ENCODE measurements around the gene GOLT1A.

GOLT1A gene

GRCh38 chr1:204230211-204230610 lies 16.4 kb upstream of the GOLT1A start:
- H3K27ac Mint-ChIP-seq = no peak overlapping the region
- no peak for ATAC-seq
- no peaks in the 10 kb centered on the region for H3K36me3 Mint-ChIP-seq
- H3K27me3 Mint-ChIP-seq = peaks cover 8% of the 10 kb centered on the region
- H3K4me1 Mint-ChIP-seq = no peaks in the 10 kb centered on the region
- H3K9me3 Mint-ChIP-seq = no peaks in the 10 kb centered on the region
- no peak overlapping the region for H3K4me3 Mint-ChIP-seq

DNA sequence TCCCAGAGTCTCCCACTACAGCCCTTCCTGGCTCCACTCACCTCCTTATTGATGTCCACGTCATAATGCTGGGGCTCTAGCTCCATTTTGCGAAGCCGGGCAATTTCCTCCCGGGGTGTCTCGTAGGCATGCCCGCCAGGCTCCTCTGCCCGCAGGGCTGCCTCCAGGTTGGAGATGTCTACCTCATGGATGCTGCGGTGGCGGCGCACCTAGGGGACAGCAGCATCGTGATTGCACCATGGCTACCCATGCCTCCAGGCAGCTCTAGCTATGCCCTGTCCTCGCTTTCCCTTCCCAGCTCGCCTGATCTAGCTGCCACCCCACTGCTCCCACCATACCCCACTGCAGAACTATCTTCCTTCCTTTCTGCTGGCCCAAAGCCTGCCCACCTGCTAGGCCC lies 15.1 kb upstream of the GOLT1A start:
- Mint-ChIP-seq H3K4me3 (no peak overlapping the region), H3K27me3 (peaks cover 8% of the 10 kb centered on the region), H3K4me1 (no peaks in the 10 kb centered on the region), H3K36me3 (no peaks in the 10 kb centered on the region), H3K9me3 (no peaks in the 10 kb centered on the region), H3K27ac (no peak overlapping the region)
- ATAC-seq = no peak

GRCh38 chr1:204227996-204228785 lies 14.4 kb upstream of the GOLT1A start:
- no peaks in the 10 kb centered on the region for H3K9me3 Mint-ChIP-seq
- ATAC-seq = no peak
- no peaks in the 10 kb centered on the region for H3K36me3 Mint-ChIP-seq
- H3K27ac Mint-ChIP-seq = no peak overlapping the region
- H3K27me3 Mint-ChIP-seq = peaks cover 9% of the 10 kb centered on the region
- no peaks in the 10 kb centered on the region for H3K4me1 Mint-ChIP-seq
- no peak overlapping the region for H3K4me3 Mint-ChIP-seq

- ATAC-seq = no peak
- Mint-ChIP-seq H3K4me3 (no peak overlapping the region), H3K4me1 (no peaks in the 10 kb centered on the region), H3K27ac (no peak overlapping the region), H3K27me3 (peaks cover 16% of the 10 kb centered on the region), H3K36me3 (no peaks in the 10 kb centered on the region), H3K9me3 (no peaks in the 10 kb centered on the region)
Observed at GRCh38 chr1:204227351-204227750, 13.6 kb upstream of the GOLT1A start.

GRCh38 chr1:204225841-204226735 lies 12.3 kb upstream of the GOLT1A start:
- no peak for ATAC-seq
- no peak overlapping the region for H3K27ac Mint-ChIP-seq
- H3K4me3 Mint-ChIP-seq = no peak overlapping the region
- H3K36me3 Mint-ChIP-seq = no peaks in the 10 kb centered on the region
- peaks cover 27% of the 10 kb centered on the region for H3K27me3 Mint-ChIP-seq
- no peaks in the 10 kb centered on the region for H3K4me1 Mint-ChIP-seq
- H3K9me3 Mint-ChIP-seq = no peaks in the 10 kb centered on the region

DNA sequence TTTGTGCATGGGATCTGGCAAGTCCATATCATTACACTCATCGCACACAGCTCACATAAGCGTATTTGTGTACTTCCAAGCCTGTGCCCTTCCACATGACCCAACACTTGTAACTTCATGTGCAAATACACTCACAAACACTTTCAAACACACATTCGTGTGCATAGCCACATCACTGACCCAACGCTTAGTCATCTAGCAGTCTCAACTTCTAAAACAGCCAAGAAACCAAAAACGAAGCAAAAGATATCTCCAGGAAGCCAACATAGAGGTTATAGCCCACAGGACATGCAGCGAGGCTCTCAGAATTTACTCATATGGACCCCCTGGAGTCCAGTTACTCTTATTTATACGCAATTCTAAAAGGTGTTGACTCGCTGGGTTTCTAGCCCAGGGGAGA lies 10.9 kb upstream of the GOLT1A start:
- Mint-ChIP-seq H3K36me3 (no peaks in the 10 kb centered on the region), H3K9me3 (no peaks in the 10 kb centered on the region), H3K27me3 (peaks cover 41% of the 10 kb centered on the region), H3K27ac (no peak overlapping the region), H3K4me1 (no peaks in the 10 kb centered on the region), H3K4me3 (no peak overlapping the region)
- no peak for ATAC-seq

- Mint-ChIP-seq H3K4me1 (no peaks in the 10 kb centered on the region), H3K27ac (no peak overlapping the region), H3K4me3 (no peak overlapping the region), H3K27me3 (peaks cover 33% of the 10 kb centered on the region), H3K9me3 (no peaks in the 10 kb centered on the region), H3K36me3 (no peaks in the 10 kb centered on the region)
- no peak for ATAC-seq
Observed at GRCh38 chr1:204223129-204223860, 9.5 kb upstream of the GOLT1A start.

GRCh38 chr1:204222764-204223055 lies 8.9 kb upstream of the GOLT1A start:
- Mint-ChIP-seq H3K4me3 (no peak overlapping the region), H3K27me3 (peaks cover 39% of the 10 kb centered on the region), H3K9me3 (no peaks in the 10 kb centered on the region), H3K27ac (no peak overlapping the region), H3K36me3 (no peaks in the 10 kb centered on the region), H3K4me1 (no peaks in the 10 kb centered on the region)
- ATAC-seq = no peak

DNA sequence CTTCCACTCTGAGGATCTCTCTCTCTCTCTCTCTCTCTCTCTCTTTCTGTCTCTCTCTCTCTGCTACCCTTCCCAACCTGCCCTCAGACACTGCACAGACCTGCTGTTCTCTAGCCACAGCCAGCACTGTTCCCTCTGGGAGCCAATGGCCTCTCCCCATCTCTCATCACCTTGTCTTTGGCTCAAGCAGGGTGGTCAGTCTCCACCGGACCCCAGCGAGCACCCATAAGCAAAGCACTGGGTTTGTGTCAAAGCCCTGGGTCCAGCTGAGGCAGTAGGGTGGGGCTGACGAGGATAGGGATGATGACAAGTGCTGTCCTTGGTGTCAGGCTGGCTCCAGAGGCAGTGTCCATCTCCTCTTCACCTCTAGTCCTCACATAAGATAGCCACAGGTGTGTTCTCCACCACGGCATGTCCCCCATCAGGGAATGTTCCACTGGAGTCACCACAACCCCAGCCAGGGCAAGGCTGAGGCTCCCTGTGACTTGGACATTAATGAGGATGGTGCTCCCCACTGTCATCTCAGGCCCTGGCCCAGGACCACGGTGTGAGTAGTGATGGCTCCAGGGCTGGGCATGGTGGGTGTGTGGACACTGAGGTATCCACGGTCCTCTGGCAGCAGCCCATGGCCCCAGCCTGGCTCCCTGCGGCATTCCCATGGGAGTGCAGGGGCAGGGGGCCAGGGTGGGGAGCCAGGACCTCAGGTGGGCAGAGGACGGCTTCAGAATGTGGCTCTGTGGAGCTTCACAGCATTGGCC lies 8.4 kb upstream of the GOLT1A start:
- Mint-ChIP-seq H3K4me3 (no peak overlapping the region), H3K4me1 (no peaks in the 10 kb centered on the region), H3K9me3 (no peaks in the 10 kb centered on the region), H3K36me3 (no peaks in the 10 kb centered on the region), H3K27me3 (peaks cover 42% of the 10 kb centered on the region), H3K27ac (no peak overlapping the region)
- ATAC-seq = no peak

- ATAC-seq = no peak
- Mint-ChIP-seq H3K4me1 (no peaks in the 10 kb centered on the region), H3K9me3 (no peaks in the 10 kb centered on the region), H3K27ac (no peak overlapping the region), H3K36me3 (no peaks in the 10 kb centered on the region), H3K4me3 (no peak overlapping the region), H3K27me3 (peaks cover 42% of the 10 kb centered on the region)
Observed at GRCh38 chr1:204221271-204221670, 7.5 kb upstream of the GOLT1A start.

DNA sequence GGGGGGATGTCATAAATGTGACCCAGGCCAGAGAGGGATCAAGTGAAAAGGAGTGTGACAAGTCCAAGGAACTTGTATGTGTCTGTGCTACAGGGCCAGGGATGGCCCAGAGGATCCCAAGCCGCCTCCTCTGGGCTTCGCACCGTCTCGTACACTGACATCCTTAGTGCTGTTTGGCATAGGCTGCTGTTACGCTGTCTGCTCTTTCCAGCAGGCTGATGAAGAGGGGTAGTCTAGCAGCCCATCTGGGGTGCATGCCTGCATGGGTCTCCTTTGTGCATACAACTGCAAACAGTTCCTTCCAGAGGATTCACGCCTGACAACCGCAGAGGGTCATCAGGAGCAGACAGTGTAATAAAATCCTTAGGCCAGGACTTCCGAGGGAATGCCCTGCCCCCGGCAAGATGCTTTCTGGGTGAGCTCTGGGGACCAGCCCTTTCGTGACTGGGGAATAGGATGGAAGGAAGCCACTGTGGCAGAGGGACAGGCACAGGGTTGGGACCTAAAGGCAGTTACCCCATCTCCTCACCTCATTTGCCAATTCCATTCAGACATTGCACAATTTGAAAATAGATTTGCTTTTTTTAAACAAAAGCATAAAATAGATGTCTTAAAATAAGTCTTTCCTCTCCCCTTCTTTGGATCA lies 6.3 kb upstream of the GOLT1A start:
- Mint-ChIP-seq H3K4me1 (no peaks in the 10 kb centered on the region), H3K9me3 (no peaks in the 10 kb centered on the region), H3K36me3 (no peaks in the 10 kb centered on the region), H3K27me3 (peaks cover 42% of the 10 kb centered on the region), H3K27ac (no peak overlapping the region), H3K4me3 (no peak overlapping the region)
- ATAC-seq = no peak

GRCh38 chr1:204218552-204218951 lies 4.8 kb upstream of the GOLT1A start:
- H3K27me3 Mint-ChIP-seq = peaks cover 42% of the 10 kb centered on the region
- peaks cover 8% of the 10 kb centered on the region for H3K4me1 Mint-ChIP-seq
- H3K27ac Mint-ChIP-seq = no peak overlapping the region
- no peaks in the 10 kb centered on the region for H3K9me3 Mint-ChIP-seq
- no peak for ATAC-seq
- H3K36me3 Mint-ChIP-seq = no peaks in the 10 kb centered on the region
- no peak overlapping the region for H3K4me3 Mint-ChIP-seq

GRCh38 chr1:204217648-204218000 lies 3.8 kb upstream of the GOLT1A start:
- Mint-ChIP-seq H3K36me3 (no peaks in the 10 kb centered on the region), H3K27me3 (peaks cover 36% of the 10 kb centered on the region), H3K27ac (no peak overlapping the region), H3K4me1 (peaks cover 10% of the 10 kb centered on the region), H3K9me3 (no peaks in the 10 kb centered on the region), H3K4me3 (no peak overlapping the region)
- ATAC-seq = no peak

DNA sequence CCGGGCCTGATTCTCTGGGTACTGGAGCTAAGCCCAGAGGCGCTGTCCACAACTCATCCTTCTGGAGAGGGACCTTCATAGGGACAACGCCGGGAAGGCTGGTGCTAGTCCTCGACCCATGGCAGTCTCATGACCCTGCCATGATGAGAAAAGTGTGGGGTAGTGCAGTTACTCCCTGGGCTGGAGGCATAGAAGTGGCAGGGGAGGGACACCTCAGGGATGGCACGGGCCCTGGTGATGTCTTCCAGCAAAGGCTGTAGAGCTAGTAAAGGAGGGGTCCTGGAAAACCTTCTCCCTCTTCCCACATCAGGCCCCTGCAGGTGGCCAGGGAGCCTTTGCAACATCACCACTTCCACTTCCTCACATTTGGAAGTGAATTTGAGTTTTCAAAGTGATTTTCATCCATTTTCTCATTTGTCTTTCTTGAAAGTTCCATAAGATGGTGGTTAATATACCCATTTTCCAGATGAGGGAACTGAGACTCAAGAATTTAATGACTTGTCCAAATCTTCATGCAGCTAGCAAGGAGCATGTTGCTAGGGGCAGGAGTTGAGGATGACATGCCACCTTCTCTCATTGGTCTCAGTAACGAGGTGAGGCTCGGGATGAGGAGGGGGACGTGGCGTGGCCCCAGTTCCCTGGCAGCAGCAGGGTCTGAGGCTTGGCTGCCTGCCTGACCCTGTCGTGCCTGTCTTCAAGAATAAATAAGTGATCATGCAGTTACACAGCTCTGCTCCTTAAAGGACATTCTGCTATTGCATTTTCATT lies 3.3 kb upstream of the GOLT1A start:
- Mint-ChIP-seq H3K4me3 (no peak overlapping the region), H3K27me3 (peaks cover 32% of the 10 kb centered on the region), H3K4me1 (peaks cover 10% of the 10 kb centered on the region), H3K36me3 (no peaks in the 10 kb centered on the region), H3K9me3 (no peaks in the 10 kb centered on the region), H3K27ac (no peak overlapping the region)
- no peak for ATAC-seq
